AG08395 (cell line): ENCODE measurements around the gene NBAS.

Source experiments
- DNase-seq: peaks from one replicate; pipeline ENCODE4 v3.0.0; 2012; ENCODE audit warnings: mixed read lengths, low spot score

The NBAS gene

DNA sequence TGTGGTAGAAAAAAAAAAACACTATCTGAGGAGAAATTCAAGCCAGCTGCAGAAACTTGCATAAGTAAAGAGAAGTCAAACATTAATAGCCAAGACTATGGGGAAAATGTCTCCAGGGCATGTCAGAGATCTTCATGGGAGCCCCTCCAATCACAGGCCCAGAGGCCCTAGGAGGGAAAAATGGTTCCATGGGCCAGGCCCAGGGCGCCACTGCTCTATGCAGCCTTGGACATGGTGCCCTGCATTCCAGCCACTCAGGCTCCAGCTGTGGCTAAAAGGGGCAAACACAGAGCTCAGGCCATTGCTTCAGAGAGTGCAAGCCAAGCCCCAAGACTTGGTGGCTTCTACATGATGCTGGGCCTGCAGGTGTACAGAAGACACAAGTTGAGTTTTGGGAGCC, 354.7 kb downstream of the NBAS start:
- DNase-seq = no peak

DNA sequence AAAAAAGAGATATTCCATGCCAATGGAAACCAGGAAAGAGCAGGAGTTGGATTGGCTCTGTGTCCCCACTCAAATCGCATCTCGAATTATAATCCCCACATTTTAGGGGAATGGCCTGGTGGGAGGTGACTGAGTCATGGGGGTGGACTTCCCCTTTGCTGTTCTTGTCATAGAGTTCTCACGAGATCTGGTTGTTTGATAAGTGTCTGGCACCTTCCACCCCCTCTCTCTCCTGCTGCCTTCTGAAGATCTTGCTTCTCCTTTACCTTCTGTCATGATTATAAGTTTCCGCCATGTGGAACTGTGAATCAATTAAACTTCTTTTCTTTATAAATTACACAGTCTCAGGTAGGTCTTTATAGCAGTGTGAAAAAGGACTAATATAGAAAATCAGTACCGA, 355.6 kb downstream of the NBAS start:
- no peak for DNase-seq

DNA sequence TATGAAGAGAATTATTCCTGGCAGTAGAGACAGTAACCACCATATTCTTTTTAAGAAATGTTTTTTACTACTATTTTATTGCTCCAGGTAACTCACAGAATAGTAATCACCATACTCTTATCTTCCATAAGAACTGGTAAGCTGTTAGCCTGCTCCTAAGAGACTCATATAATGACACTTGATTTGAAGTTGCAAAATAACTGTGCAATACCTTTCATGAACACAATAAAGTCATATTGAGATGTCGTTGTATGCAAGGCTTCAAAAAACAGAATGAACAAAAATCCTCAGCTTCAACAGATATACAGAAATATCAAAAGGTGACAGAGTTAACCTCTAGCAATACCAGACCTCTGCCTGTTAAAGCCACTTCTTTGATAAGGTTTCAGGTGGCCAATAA, 360.1 kb downstream of the NBAS start:
- no peak for DNase-seq

DNA sequence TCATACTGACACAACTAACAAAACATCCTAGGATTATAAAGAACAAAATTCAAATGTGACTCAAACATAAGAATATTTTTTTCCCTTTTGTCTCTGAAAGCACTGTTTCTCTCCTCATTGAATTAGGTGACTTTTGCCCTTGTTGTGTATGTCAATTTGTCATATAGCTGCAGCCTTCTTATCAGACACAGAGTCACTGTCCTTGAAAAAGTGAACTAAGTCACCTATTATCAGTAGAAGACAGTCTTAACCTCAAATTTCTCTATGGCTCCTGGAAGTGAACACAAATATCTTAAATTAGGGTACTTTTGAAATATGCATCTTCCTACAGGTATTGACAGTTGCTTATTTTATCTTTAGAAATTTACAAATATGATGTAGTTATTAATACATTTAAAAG, 360.6 kb downstream of the NBAS start:
- DNase-seq = no peak

DNA sequence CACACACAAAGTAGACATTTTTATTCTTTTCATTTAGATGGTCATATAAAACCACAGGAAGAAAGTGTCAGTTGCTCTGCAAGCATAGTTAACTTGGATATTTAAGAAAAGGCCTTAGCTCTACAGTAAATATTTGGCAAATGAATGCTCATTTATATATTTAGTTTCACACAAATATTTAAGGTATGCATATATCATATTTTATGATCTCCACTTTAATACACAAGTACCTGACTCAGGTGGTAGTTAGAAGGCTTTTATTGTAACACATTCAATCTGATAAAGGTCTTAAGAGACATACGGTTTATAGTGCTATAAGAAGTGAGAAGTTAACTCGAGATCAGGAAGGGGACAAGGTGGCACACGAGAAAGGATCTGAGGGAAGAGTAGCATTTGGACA, 363.1 kb downstream of the NBAS start:
- no peak for DNase-seq

DNA sequence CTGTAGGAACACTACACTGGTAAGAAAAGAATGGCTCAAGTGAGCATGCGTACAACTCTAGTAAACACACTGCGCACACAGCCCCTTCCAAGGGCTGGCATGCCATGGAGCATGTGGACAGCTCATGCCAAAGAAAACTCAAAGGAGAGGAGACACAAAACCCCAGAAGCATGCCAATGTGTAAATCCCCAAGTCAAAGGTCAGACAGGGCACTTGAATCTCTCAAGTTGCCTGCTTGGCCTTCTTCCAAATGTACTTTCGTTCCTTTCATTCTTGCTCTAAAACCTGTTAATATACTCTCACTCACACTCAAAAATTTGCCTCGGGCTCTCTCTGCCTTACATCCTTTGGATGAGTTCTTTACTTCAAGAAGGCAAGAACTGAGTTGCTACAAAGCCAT, 365.3 kb downstream of the NBAS start:
- DNase-seq = no peak

DNA sequence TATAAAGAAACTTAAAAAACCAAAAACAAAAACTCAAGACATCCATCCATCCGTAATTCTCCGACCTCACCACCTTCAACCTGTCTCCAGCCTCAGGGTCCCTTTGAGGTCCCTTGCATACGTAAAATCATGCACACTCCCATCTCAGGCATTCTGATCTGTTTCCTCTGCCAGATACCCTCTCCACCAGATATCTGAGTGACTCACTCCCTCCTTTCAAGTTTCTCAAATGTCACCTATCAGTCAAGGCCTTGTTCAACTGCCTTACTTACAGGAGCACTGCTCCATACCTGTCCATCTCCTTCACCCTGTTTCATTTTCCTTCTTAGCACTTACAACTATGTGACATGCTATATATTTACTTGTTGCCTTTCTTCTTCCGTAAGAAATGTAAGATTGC, 369.3 kb downstream of the NBAS start:
- DNase-seq = no peak

DNA sequence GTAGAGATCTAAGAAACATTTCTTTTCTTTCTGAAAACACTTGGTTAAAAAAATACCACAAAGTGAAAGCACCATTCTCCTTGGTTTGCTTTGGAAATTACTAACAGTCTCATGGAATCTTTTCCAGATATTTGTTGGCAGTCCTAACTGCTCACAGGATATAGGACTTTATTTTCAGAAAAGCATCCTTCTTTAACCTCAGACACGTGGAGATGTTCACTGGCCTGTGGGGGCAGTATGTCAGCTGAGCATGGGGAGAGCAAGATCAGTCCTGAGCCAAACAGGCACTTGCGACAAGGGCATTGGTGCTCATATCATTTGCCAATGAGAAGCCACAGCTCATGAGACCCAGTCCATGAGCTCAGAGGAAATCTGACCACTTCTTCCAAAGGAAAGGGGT, 371.9 kb downstream of the NBAS start:
- no peak for DNase-seq

DNA sequence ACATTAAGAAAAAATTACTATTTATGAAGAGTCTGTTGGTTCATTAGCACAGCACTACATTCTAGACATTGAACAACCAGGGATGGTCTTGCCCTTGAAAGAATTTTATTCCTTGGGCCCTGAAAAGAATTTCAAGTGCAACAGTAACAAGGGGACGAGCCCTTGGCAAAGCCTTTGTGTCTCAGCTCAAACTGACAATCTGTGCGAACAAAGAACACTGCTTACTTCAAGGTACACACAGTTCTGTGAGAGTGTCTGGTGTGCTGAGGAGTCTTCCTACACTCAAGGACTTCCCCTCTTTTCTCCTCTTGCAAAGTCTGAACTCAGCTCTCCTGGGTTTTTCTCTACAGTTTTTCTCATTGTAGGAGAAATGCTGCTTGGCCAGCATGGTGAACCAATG, 373.4 kb downstream of the NBAS start:
- DNase-seq = no peak

DNA sequence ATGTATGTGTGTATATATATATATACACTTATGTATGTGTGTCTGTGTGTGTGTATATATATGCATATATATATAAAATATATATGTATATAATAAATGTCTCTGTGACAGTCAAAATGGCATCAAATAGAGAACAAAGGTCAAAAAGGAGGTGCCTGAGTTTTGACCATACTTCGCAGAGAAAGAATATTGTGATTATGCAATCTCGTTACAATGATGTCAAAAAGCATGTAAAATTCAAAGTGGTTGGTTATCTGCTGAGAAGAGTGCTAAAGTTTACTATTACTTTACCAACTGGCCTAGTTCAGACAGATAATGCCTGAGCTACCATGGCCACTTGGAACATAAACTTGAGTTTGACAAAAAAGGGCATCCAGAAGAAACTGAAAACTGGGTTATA, 375.0 kb downstream of the NBAS start:
- no peak for DNase-seq

DNA sequence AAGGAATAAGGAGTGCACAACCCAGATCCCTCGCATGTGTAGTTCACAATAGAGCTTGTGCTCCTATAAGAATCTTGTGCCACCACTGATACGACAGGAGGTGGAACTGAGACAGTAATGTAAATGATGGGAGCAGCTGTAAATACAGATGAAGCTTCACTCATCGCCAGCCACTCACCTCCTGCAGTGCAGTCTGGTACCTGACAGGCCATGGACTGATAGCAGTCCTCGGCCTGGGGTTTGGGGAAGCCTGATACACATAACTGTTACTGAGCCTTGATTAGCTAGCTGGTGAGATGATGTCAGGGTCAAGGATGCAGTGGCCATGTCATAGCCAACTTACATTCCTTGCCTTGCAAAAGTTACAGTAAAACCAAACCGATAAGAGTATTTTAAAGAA, 376.6 kb downstream of the NBAS start:
- DNase-seq = no peak

DNA sequence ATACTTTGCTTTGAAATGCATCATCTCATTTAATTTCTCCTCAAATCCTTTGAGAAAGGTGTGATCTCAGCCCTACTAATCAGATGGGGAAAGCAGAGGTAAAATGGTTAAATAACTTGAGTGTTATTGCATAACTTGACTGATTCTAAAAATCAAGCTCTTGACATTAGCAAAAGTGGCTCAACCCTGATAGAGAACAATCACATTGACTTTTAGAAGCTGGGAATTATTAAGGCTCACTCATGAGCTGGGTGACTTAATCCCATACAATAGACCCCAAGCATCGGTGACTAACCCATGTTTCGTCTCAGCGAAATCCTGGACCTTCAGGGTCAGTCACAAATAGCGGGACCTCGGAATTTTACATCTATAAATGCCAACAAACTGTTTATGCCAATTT, 378.9 kb downstream of the NBAS start:
- no peak for DNase-seq

DNA sequence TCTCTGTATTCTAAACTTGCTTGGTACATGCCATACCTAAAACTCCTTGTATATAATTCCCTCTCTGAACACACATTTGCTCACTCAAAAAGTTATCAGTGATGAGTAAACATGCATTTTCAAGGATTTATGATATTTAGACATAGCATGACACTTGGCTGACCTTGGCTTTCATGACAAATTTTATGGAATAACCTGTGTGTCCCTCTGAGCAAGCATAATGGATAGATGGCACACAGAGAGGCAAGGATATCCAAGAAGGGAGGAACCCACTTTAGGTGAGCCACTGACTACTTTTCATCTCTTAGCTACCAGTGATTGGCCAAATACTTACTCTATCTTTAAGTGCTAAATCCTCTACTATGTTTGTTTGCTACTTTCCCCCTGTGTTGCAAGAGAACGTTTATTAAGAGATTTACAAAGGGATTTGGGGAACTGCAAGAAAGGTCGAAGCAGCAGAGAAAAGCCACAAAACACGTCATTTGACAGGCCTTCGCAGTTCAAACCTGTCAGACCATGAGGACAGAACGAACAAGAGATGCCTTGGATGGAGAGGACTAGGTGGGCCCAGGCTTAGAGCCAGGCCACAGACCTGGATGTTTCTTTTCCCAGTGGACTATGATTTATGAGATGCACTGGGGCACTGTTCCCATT, 379.9 kb downstream of the NBAS start:
- no peak for DNase-seq

DNA sequence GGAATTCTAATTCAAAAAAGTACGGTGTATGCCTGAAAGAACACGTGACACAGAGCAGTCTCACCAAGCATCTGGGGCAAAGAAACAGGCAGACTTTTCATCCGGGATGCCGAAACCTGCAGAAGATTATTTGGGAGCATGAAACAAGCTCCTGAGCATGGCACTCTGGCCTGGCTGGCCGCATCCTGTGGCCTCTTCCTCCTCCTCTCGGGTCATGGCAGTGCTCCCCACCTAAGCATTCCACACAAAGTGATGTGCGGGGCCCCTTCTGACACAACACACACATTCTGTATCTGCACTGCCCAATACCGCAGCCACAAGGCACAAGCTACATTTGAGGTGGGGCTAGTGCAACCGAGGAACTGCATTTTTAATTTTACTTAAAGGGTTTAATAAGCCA, 380.8 kb downstream of the NBAS start:
- DNase-seq = no peak

DNA sequence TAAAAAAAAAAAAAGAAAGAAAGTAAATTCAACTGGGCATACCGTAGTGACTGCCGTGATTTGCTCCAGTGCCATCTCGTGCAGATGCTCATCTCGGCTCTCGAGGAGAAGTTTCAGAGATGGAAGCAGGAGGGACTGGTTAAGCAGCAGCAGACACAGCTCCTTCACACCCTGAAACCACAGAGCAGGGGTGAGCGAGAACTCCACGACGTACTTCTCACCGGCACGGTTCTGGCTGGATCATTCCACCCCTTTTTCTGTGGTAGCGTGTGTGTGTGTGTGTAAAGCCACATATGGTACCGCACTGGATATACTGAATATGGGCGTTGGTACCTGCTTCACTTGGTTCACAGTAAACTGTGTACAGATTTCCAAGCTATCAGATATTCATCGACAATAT, 382.2 kb downstream of the NBAS start:
- DNase-seq = no peak

DNA sequence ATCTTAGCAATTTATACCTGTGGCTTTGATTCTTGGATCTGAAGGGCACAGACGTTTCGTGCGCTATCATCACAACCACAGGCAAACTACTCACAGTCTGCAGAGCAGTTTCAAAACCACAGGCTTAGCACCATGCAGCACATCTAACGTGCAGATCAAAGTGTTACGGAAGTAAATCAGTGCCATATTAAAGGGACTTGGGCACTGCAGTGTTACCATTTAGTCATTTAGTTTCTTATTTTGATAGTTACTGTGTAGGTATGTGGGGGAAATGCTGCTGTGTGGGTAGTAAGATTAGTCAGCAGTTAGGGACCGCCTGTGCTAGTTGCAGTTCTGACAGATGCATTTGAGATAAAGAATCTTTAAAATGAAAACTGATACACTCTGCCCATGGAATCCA, 384.0 kb downstream of the NBAS start:
- no peak for DNase-seq

DNA sequence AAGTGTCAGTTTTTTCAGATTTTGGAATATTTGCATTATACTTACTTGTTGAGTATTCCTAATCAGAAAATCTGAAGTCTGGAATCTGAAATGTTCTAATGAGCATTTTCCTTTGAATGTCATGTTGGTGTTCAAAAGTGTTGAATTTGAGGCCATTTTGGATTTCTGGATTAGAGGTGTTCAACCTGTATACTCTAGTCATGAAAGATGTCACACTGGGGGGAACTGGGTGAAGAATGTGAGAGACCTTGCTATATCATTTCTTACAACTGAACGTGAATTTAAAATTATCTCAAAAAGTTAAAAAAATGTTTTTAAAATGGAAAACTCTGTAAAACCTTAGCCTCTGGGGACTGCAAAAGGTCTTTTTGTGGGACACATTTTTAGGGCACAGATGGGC, 384.5 kb downstream of the NBAS start:
- DNase-seq = no peak

DNA sequence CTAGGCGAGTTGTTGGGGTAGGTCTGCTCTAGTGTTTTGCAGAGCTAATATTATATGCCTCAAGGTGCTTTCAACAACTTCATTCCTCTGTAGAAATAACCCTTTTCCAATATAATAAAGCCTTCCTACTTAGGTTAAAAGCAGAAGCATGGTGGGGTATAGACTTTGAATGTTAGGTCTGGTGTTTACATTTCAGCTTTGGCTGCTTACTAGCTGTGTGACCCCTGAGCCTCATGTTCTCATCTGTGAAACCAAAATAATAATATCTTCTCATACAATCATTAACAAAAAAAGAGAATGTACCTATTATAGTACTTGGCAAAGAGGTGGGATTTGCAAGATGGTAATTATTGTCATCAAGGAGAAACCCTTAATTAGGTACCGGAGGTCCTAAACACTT, 386.6 kb downstream of the NBAS start:
- no peak for DNase-seq

DNA sequence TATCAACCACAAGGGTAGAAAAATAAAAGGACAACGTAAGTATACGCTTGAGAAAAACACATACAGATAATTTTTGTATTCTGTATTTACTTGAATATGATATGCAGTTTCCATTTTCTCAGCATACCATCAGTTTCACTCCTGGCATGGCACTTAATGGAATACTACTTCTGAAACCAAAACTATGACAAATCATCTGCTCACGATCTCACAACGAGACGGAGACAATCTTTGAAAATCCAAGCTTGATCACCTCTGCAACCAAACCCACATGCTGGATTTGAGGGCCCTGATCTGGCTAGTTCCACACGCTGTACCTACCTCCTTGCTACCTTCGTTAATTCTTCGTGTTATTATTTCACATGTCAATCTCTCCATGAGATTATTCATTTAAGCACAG, 387.6 kb downstream of the NBAS start:
- DNase-seq = no peak

DNA sequence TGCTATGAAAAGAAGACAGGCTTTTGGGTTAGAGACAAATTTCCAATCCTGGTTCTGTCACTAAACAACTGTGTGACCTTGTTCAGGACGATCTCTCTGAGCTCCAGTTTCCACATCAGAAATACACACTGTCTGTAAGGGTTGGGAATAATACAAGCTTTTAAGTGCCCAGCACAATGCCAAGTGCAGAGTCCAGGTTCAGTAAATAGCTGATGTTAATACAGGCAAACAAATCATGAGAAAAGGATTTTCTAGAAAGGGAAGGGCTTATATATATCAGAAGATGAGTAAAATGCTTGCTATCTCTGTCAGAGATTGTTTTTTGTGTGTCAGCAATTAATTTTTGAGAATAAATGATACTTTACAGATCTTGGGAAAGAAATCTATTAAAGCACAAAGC, 388.3 kb downstream of the NBAS start:
- no peak for DNase-seq

DNA sequence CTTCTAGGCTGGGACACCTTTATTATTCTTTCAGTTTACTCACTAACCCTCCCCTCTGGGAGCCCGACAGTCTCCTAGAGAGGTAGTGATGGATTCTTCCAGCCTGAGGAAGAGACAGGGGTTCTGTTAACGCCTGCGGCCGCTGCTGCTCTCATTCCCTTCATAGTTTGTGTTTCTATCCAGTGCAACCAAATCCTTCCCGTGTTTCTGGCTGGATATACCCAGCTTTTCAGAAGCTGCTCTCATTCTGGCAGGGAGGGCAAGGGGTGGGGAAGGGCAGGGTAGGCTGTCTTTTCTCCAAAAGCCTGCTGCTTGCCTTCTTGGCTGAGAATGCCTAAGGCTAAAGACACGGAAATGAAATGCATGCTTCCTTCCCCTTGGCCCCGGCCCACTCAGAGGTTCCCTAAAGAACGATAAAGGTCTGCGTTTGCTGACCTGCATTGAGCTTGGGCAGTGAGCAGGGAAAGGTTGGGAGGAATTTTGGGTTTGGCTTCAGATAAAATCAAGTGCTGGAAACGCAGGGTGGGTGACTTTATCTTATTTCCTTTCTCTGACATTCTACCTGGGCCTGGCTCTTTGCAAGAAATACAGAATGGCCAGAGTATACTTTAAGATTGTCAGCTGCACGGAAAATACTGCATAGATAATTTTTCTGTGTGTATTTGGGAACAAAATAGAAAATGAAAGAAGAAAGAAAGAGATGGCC, 390.9 kb downstream of the NBAS start:
- DNase-seq = peak; percentile 31

DNA sequence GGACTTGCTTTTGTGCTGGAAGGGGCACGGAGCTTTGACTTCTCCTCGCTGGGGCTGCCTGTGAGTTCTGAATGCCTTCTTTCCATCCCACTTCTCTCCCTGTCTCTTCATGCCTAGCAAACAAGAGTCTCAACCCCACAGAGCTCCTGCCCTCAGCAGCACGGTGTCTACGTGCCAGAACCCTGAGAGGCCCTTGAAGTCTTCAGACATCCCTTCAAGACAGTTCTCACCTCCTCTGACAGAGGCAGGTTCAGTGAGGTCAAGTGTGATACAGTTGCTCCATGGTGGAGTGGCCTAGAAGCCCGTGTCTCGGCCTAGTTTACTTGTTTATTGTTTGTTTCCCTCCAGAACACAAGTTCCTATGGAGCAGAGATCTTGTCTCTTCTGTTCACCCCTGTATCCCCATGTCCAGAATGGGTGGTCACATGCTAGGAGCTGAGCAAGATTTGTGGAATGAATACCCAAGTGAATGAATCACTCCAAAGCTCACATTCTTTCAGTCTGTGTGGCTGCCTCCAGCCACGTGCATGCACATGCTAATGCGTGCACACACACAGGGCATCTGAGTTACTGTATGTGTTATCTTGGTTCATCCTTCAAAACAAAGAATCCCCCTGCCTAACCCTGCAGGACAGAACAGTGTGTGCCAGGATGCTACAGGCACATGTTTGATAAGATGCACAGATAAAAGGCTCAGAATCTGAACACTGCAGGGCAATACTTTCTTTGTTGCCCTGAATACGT, 391.6 kb downstream of the NBAS start:
- DNase-seq = peak; percentile 96

DNA sequence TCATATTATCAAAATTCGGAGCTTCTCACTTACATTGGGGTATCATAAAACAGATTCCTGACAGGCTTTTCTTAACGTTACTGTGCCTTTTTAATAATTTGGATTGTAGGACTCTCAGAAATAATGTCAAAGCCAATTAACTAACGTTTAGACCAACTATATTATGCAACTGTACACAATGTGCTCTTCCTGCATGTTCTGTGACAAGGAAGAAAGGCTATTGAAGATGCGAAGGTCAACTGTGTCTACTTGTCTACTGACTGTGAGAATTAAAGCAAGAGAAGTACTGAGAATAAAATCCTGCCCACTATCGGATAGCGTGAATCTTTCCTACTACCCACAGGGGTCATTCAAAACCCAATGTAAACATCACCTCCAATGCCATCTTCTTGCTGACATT, 393.0 kb downstream of the NBAS start:
- no peak for DNase-seq

DNA sequence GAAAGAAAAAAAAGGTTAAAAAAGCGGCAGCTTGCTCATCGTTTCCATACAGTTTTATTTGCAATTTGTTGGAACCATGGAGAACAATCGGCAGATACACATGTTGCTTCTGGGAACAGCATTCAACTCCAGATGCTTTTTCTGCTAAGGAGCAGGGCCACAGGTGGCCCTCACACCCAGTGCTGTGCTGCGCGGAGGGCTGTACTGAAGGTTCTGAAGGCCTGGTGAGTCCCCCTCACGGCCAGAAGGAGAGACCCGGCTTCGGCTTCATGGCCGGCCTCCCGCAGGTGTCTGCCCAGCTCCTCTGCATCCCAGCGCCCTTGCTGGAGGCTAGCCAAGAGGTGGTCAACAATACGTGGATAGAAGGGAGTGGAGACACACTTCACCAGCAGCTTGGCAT, 394.3 kb downstream of the NBAS start:
- no peak for DNase-seq
